GM06990 (cell line): ENCODE results near the gene GALNT14.

Source experiments
- DNase-seq: peaks from one replicate; pipeline ENCODE4 v3.0.0-alpha.2; 2011; ENCODE audit not compliant: insufficient read length; ENCODE audit errors: extremely low read depth
- H3K27me3 ChIP-seq: replicated peaks from 2 replicates; pipeline ENCODE4 v1.6.0; 2011; ENCODE audit warnings: low read length; ENCODE audit not compliant: control insufficient read depth, insufficient read depth
- H3K36me3 ChIP-seq: 2 replicates; pipeline ENCODE4 v1.5.1; 2011; ENCODE audit warnings: low read length; ENCODE audit not compliant: control insufficient read depth, insufficient read depth
- H3K4me3 ChIP-seq: replicated peaks from 2 replicates; pipeline ENCODE4 v1.5.1; 2011; ENCODE audit warnings: low read depth, mild to moderate bottlenecking, control low read depth, low read length
- TF ChIP-seq, protein P1 (sequence below): IDR thresholded peaks from 2 replicates; pipeline ENCODE4 v1.5.1; 2011; ENCODE audit warnings: low read length, control low read depth, mild to moderate bottlenecking, inconsistent platforms; ENCODE audit not compliant: insufficient read depth, poor library complexity, severe bottlenecking

Gene GALNT14

DNA sequence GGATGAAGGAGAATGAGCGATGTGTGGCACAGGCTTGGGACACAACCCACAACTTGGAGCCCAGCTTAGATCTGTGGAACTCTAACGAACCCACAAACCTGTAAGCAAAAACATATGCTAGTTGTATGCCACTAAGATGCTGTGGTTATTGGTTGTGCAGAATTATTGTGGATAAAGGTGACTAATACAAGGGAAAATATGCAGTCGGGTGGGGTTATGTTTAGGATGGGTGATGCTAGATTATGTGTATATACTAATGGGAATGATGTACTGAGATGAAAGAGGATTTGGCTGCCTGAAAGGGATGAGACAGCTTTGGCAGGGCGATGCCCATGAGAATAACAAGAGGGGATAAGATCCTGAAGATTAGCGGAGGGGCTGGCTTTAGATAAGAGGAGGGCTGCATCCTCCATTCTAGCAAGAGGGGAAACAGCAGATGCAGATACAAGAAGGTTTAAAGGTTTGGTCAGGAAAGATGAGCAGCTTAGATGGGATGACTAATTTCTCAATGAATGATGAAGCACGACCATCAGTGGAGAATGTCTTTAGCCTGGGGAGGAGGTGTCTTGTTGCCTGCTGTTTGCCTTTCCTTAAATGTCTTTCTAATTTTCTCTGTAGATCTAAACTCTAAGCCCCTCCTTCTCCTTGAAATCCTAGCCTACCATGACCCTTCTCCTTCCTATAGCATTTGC lies 49.6 kb downstream of the GALNT14 start:
- Histone ChIP-seq H3K36me3 (no peaks in the 10 kb centered on the region), H3K4me3 (no peak overlapping the region), H3K27me3 (no peaks in the 10 kb centered on the region; the same call in 1 of the 2 replicates)
- DNase-seq, result no peak
- TF ChIP-seq, protein P1, sequence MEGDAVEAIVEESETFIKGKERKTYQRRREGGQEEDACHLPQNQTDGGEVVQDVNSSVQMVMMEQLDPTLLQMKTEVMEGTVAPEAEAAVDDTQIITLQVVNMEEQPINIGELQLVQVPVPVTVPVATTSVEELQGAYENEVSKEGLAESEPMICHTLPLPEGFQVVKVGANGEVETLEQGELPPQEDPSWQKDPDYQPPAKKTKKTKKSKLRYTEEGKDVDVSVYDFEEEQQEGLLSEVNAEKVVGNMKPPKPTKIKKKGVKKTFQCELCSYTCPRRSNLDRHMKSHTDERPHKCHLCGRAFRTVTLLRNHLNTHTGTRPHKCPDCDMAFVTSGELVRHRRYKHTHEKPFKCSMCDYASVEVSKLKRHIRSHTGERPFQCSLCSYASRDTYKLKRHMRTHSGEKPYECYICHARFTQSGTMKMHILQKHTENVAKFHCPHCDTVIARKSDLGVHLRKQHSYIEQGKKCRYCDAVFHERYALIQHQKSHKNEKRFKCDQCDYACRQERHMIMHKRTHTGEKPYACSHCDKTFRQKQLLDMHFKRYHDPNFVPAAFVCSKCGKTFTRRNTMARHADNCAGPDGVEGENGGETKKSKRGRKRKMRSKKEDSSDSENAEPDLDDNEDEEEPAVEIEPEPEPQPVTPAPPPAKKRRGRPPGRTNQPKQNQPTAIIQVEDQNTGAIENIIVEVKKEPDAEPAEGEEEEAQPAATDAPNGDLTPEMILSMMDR, result no peak

DNA sequence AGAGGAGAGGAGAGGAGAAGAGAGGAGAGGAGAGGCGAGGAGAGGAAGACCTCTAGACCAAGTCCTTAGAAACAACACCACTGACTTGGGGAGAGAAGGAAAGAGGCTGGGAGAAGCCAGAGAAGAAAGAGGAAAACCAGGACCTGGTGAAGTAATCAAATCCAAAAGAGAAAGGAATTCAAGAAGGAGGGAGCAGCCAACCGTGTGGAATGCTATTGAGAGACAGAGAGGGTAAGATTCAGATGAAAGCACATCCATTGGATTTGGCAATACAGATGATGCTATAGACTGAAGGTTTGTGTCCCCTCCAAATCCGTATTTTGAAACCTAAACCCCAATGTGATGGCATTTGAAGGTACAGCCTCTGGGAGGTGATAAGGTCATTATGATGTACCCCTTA lies 50.7 kb downstream of the GALNT14 start:
- no peak for DNase-seq
- TF ChIP-seq, protein P1, result no peak
- Histone ChIP-seq H3K36me3 (no peaks in the 10 kb centered on the region), H3K4me3 (no peak overlapping the region), H3K27me3 (no peaks in the 10 kb centered on the region; the same call in 1 of the 2 replicates)

DNA sequence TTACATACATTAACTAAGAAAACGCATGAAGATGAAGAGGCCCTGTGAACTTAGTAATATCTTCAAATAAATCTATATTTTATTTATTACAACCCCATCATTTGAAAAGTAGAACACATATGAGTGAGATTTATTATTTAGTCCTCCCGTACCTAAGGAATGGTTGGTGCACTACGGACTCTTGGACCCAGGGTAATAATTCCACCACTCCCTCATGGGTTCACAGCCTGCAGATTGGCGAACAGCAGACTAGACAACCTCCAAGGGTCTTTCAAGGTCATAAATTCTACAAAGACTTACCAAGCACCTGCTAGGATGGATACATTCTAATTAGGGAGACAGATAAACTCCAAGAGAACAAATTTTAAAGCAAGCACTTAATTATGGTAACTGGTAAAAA lies 51.6 kb downstream of the GALNT14 start:
- TF ChIP-seq, protein P1, result no peak
- no peak for DNase-seq
- no peaks in the 10 kb centered on the region for H3K36me3 ChIP-seq
- no peak overlapping the region for H3K4me3 ChIP-seq
- H3K27me3 ChIP-seq, result no peaks in the 10 kb centered on the region; the same call in 1 of the 2 replicates

DNA sequence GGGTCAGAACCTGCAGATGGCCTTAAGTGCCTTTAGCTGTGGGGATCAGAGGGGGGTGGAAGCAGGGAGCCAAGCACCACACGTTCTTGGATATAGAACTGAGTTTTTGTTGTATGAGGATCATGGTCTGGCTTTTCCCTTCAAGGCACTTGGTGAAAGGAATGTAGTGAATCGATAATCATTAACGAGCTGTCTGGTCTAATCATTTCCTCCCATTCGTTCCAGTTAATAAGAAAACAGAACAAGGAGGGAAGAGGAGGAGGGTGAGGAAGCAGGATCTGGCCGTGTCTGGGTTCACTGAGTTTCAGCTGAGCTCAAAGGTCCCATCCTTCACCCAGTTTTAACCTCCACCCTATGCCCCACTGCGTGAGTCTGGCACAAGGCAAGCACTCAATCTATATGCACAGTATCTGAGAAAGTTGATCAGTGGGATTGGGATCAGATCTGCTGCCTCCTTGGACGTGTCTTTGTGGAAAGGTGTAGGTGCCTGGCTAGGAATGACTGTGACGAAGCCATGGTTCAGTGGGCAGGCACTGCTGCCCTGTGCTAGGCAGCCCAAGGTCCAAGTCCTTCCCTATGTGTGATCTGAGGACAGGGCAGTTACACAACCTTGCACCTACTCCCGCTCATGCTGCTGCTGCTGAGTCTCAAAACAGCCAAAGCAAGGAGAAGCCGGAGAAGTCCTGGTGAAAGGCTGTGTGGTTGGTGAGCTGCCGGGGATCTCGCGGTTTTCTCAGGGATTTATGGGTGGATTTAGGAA lies 54.8 kb downstream of the GALNT14 start:
- no peak for DNase-seq
- Histone ChIP-seq H3K4me3 (no peak overlapping the region), H3K27me3 (no peaks in the 10 kb centered on the region; the same call in 1 of the 2 replicates), H3K36me3 (no peaks in the 10 kb centered on the region)
- TF ChIP-seq, protein P1, result no peak

DNA sequence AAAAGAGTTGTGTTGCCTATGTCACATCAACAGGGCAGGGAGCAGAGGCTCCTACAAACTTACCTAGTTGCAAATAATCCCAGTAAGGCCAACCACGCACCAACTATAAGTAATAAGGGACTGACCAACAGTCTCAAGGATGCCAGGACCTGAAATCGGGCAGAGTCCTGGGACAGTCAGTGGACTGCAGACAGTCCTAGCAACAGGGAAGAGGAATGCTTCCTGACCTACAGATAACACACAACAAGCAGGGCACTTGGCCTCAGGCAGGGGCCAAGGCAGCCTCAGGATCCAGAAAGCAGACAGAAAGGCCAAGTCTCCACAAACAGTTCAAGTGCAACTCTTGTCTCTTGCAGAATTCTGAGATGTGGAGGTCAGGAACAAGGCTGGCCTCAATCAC lies 56.2 kb downstream of the GALNT14 start:
- Histone ChIP-seq H3K27me3 (no peaks in the 10 kb centered on the region; the same call in none of the 2 replicates), H3K4me3 (no peak overlapping the region), H3K36me3 (no peaks in the 10 kb centered on the region)
- no peak for DNase-seq
- TF ChIP-seq, protein P1, result no peak
